ENCODE measurements around the gene NPY4R2.
"Not testable (repeated sequence)": the region's sequence is repeated elsewhere in the genome, so short reads cannot be mapped to it uniquely, and the experiment has no call there.

- TF ChIP-seq CTCF (conservative IDR thresholded peaks at IDR 0.05); ZFX (IDR thresholded peaks at IDR 0.05): not testable (repeated sequence)
Observed at GRCh38 chr10:47964280-47965063, 46.0 kb downstream of the NPY4R2 start.

Data from C4-2B (cell line).